Chondrocyte (in vitro differentiated cells): ENCODE data around the gene GRIK3. TPM values are rescaled to one million over a fixed set of nuclear protein-coding genes. Genes with fewer than 3 reads are reported as not detected.

Source experiments
- DNase-seq: peaks from one replicate; pipeline ENCODE4 v3.0.0; 2021; ENCODE audit warnings: mixed read lengths, low spot score
- H3K27ac Mint-ChIP-seq: one replicate; pipeline ENCODE4 v1.8.0; 2021; ENCODE audit warnings: mild to moderate bottlenecking, moderate library complexity, mixed read lengths; ENCODE audit not compliant: unreplicated experiment
- H3K27me3 Mint-ChIP-seq: 2 replicates; pipeline ENCODE4 v1.8.0; 2021; ENCODE audit warnings: low read depth, mixed read lengths
- H3K36me3 Mint-ChIP-seq: 2 replicates; pipeline ENCODE4 v1.8.0; 2021; ENCODE audit warnings: low read depth, mixed read lengths
- H3K4me1 Mint-ChIP-seq: 2 replicates; pipeline ENCODE4 v1.8.0; 2021; ENCODE audit warnings: low read depth, mild to moderate bottlenecking, mixed read lengths
- H3K4me3 Mint-ChIP-seq: one replicate; pipeline ENCODE4 v1.8.0; 2021; ENCODE audit warnings: mild to moderate bottlenecking, moderate library complexity, mixed read lengths; ENCODE audit not compliant: unreplicated experiment
- H3K9me3 Mint-ChIP-seq: 2 replicates; pipeline ENCODE4 v1.8.0; 2021; ENCODE audit warnings: low read depth, mixed read lengths
- total RNA-seq: library from RNA; stranded (reverse); gene quantifications from 3 replicates; pipeline ENCODE4 v1.2.1, GENCODE V29; 2021
- TF ChIP-seq, protein P1 (sequence below): fragments of 200-600 bp; sonication (generic); IDR thresholded peaks from 2 replicates; pipeline ENCODE4 v1.5.0; 2021; ENCODE audit warnings: antibody characterized with exemption, mild to moderate bottlenecking, moderate library complexity

The GRIK3 gene
- total RNA-seq, 1 donor from 2014 or later: not detected

DNA sequence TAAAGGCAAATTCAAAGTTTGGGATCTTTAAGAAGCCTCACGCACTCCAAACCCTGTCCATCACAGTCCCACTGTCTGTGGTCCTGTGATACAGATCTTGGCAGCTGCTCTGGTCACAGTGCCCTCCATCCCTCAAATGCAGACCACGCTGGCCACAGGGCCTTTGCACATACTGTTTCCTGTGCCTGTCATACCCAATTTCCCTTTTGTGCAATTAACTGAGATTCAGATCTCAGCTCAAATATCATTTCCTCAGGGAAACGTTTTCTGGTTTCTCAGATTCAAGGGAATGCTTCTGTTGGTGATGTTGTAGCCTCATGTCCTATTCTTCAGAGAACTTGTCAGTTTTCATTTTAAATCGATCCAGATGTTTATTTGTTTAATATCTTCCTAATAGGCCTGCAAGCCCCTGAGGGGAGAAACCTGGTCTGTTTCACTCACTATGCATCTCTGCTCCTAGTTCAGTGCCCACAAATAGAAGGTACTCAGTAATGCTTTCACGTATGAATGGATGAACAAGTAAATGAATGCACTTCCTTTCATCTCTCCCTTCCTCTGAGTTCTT is 24.2 kb upstream of the GRIK3 start:
- TF ChIP-seq, protein P1, sequence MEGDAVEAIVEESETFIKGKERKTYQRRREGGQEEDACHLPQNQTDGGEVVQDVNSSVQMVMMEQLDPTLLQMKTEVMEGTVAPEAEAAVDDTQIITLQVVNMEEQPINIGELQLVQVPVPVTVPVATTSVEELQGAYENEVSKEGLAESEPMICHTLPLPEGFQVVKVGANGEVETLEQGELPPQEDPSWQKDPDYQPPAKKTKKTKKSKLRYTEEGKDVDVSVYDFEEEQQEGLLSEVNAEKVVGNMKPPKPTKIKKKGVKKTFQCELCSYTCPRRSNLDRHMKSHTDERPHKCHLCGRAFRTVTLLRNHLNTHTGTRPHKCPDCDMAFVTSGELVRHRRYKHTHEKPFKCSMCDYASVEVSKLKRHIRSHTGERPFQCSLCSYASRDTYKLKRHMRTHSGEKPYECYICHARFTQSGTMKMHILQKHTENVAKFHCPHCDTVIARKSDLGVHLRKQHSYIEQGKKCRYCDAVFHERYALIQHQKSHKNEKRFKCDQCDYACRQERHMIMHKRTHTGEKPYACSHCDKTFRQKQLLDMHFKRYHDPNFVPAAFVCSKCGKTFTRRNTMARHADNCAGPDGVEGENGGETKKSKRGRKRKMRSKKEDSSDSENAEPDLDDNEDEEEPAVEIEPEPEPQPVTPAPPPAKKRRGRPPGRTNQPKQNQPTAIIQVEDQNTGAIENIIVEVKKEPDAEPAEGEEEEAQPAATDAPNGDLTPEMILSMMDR: no peak
- Mint-ChIP-seq H3K4me1 (no peaks in the 10 kb centered on the region), H3K27ac (no peak overlapping the region), H3K27me3 (peaks cover 2% of the 10 kb centered on the region), H3K36me3 (no peaks in the 10 kb centered on the region), H3K9me3 (no peaks in the 10 kb centered on the region), H3K4me3 (no peak overlapping the region)
- DNase-seq: no peak

DNA sequence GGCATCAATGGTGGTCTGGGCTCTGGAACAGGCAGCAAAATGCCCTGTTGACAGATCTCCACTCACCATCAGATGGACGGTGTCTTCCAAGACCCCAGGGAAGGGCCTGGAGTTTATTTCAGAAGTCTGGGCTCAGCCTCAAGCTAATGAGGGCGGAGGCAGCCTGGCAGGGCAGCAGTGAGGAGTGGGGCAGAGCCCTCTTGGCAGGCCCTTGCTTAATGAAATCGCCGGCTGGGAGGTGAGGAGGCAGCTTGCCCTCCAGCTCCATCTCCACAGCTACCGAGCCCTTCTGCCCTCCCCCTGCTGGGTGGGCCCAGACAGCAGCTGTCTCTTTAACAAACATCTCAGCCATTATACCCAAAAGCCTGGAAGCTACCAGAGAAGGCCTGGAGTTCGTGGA is 22.0 kb upstream of the GRIK3 start:
- Mint-ChIP-seq H3K27me3 (peaks cover 2% of the 10 kb centered on the region), H3K4me3 (no peak overlapping the region), H3K36me3 (no peaks in the 10 kb centered on the region), H3K9me3 (no peaks in the 10 kb centered on the region), H3K4me1 (no peaks in the 10 kb centered on the region), H3K27ac (no peak overlapping the region)
- TF ChIP-seq, protein P1: no peak
- no peak for DNase-seq

DNA sequence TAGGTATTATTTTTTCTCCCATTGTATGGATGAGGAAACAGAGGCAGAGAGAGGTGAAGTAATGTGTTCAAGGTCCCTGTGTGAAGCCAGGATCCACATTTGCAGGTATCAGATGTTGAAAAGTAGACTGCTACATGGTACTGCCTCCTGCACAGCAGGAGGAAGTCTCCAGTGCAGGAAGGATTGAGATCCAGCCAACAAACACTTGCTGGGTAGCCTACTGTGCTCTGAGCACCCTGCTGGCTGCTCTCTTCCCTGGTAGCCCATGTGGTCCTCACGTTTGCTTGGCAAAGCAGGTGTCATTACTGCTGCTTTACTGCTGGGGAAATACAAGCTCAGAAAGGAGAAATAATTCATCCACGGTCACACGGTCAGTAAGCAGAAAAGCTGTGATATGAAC is 21.3 kb upstream of the GRIK3 start:
- Mint-ChIP-seq H3K4me1 (no peaks in the 10 kb centered on the region), H3K4me3 (no peak overlapping the region), H3K9me3 (no peaks in the 10 kb centered on the region), H3K27me3 (peaks cover 2% of the 10 kb centered on the region), H3K36me3 (no peaks in the 10 kb centered on the region), H3K27ac (no peak overlapping the region)
- TF ChIP-seq, protein P1: no peak
- no peak for DNase-seq

DNA sequence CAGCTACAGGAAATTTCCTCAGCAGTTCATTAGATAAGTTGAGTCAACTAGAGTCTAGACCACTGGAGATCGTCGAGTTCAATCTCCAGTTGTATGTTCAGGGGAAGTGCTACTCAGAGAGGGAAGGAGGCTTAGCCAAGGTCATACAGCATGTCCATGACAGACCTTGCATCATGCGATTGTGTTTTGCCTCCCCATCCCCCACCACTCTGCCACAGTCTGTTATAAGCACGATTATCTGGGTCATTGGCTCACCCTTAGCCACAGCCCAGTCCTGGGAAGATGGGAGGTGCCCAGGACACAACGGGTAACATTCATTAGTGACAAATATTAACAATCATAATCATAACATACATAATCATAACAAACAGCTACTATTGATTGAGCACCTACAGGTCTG is 18.9 kb upstream of the GRIK3 start:
- H3K27ac Mint-ChIP-seq: no peak overlapping the region

DNA sequence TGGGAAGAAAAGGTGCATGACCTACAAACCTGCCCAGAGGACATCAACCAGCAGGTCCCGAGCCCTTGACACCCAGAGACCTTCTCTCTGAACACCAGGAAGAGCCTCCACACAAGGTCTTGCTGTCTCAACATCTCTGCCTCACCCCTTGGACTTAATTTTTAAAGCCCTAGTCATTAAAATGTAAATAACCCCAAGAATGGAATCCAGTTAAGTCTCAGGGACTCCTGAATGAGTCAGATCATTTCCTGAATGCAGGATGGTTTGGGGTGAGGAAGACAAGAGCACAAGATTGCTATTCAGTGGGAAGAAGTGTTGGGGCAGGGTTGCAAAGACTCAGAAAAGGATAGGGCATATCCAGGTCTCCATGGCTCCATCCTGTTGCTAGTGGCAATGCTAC is 17.8 kb upstream of the GRIK3 start:
- no peak for DNase-seq
- Mint-ChIP-seq H3K27ac (no peak overlapping the region), H3K4me3 (no peak overlapping the region), H3K9me3 (no peaks in the 10 kb centered on the region), H3K4me1 (no peaks in the 10 kb centered on the region), H3K27me3 (peaks cover 7% of the 10 kb centered on the region), H3K36me3 (no peaks in the 10 kb centered on the region)
- TF ChIP-seq, protein P1: no peak

More for the DNA sequence above, 18.9 kb upstream of the GRIK3 start:
- no peak overlapping the region for H3K4me3 Mint-ChIP-seq
- DNase-seq: no peak
- TF ChIP-seq, protein P1: no peak
- no peaks in the 10 kb centered on the region for H3K9me3 Mint-ChIP-seq
- no peaks in the 10 kb centered on the region for H3K36me3 Mint-ChIP-seq
- no peaks in the 10 kb centered on the region for H3K4me1 Mint-ChIP-seq
- peaks cover 7% of the 10 kb centered on the region for H3K27me3 Mint-ChIP-seq
